Endothelial cell of umbilical vein (primary cell): Measurements from ENCODE around the gene CNTRL. TPM values are rescaled to one million over a fixed set of nuclear protein-coding genes. Genes with fewer than 3 reads are reported as not detected.

ENCODE experiments used
- BruUV-seq: library from RNA; stranded (reverse); fragments of 400-500 nt; replicated peaks from 2 replicates; lab custom pipeline; 2021; lab: Mats Ljungman, UMichigan
- CTCF ChIA-PET: fragments of 300-600, 350-600 bp; sonication (Branson Sonifier 250); formaldehyde crosslinking; loops from one replicate; lab custom pipeline; 2021; ENCODE audit warnings: antibody characterized with exemption, inconsistent platforms; lab: Charles Lee
- POLR2A ChIA-PET: fragments of 300-600, 350-600 bp; sonication (Branson Sonifier 250); formaldehyde crosslinking; loops from one replicate; lab custom pipeline; 2021; ENCODE audit warnings: antibody characterized with exemption, inconsistent platforms; lab: Charles Lee
- DNase-seq: peaks from one replicate; pipeline ENCODE4 v3.0.0-alpha.2; 2011; ENCODE audit warnings: low read depth, low spot score
- FAIRE-seq: peaks from 2 replicates; lab custom pipeline; 2011; peaks lifted over from hg19 to GRCh38; lab: Jason Lieb, UNC
- H2AFZ ChIP-seq: 2 replicates; pipeline ENCODE4 v1.6.0; 2012; ENCODE audit warnings: low read depth, low read length, control low read depth, inconsistent platforms
- H3K27ac ChIP-seq: 2 replicates; pipeline ENCODE4 v1.5.1; 2011; ENCODE audit warnings: low read depth, mild to moderate bottlenecking, control low read depth, low read length, moderate library complexity; ENCODE audit not compliant: insufficient read depth
- H3K27me3 ChIP-seq, 2 experiments: 2 replicates each; pipeline versions ENCODE4 v1.6.0 to v1.6.1; 2011; ENCODE audit warnings: low read length in 2 of 2, mixed read lengths in 1 of 2; ENCODE audit not compliant: control insufficient read depth in 2 of 2, insufficient read depth in 2 of 2
- H3K36me3 ChIP-seq, 2 experiments: 2 replicates in 1 of 2; 3 replicates in 1 of 2; pipeline ENCODE4 v1.5.1; 2011; ENCODE audit warnings: low read length in 2 of 2, mild to moderate bottlenecking in 1 of 2, moderate library complexity in 1 of 2; ENCODE audit not compliant: control insufficient read depth in 2 of 2, insufficient read depth in 2 of 2; ENCODE audit errors: extremely low read depth in 1 of 2
- H3K4me1 ChIP-seq: 3 replicates; pipeline ENCODE4 v1.5.1; 2011; ENCODE audit warnings: mild to moderate bottlenecking, low read length; ENCODE audit not compliant: control insufficient read depth, insufficient read depth; ENCODE audit errors: extremely low read depth
- H3K4me2 ChIP-seq: 2 replicates; pipeline ENCODE4 v1.6.1; 2011; ENCODE audit warnings: low read length, control low read depth, mixed read lengths; ENCODE audit not compliant: insufficient read depth
- H3K4me3 ChIP-seq, 3 experiments: fragments of 200-600 bp in 1 of 3; sonication (generic), shearing (Covaris generic) in 1 of 3; replicated peaks in 1 of 3; 2 replicates each; pipeline ENCODE4 v1.5.1; 2011 to 2016; ENCODE audit warnings: control low read depth in 3 of 3, low read length in 3 of 3, mild to moderate bottlenecking in 2 of 3, inconsistent platforms in 1 of 3, low read depth in 1 of 3, moderate library complexity in 1 of 3; ENCODE audit not compliant: insufficient read depth in 1 of 3
- H3K79me2 ChIP-seq: 2 replicates; pipeline ENCODE4 v1.6.0; 2012; ENCODE audit warnings: low read length, inconsistent platforms; ENCODE audit not compliant: control insufficient read depth, insufficient read depth
- H3K9ac ChIP-seq: replicated peaks from 2 replicates; pipeline ENCODE3; 2011; ENCODE audit warnings: low read length, control low read depth; ENCODE audit not compliant: insufficient read depth; ENCODE audit errors: extremely low read depth
- H3K9me1 ChIP-seq: replicated peaks from 3 replicates; pipeline ENCODE4 v1.6.0; 2011; ENCODE audit warnings: mild to moderate bottlenecking, low read length; ENCODE audit not compliant: control insufficient read depth, insufficient read depth; ENCODE audit errors: extremely low read depth
- H3K9me3 ChIP-seq: replicated peaks from 2 replicates; pipeline ENCODE4 v1.5.1; 2012; ENCODE audit warnings: low read length, inconsistent platforms; ENCODE audit not compliant: control insufficient read depth, insufficient read depth
- H4K20me1 ChIP-seq: replicated peaks from 2 replicates; pipeline ENCODE3; 2011; ENCODE audit warnings: mild to moderate bottlenecking, low read length; ENCODE audit not compliant: control insufficient read depth, insufficient read depth; ENCODE audit errors: extremely low read depth
- EZH2 ChIP-seq: IDR thresholded peaks from 2 replicates; pipeline ENCODE4 v1.6.1; 2012; ENCODE audit warnings: borderline replicate concordance, low read depth, mild to moderate bottlenecking, moderate library complexity, low read length, inconsistent platforms; ENCODE audit not compliant: severe bottlenecking
- FOS ChIP-seq: IDR thresholded peaks from 2 replicates; pipeline ENCODE4 v1.6.1; 2011; ENCODE audit warnings: mild to moderate bottlenecking, low read length, moderate library complexity, borderline replicate concordance; ENCODE audit not compliant: insufficient read depth
- POLR2A ChIP-seq: IDR thresholded peaks from 2 replicates; pipeline ENCODE4 v1.6.1; 2012; ENCODE audit warnings: low read depth, mild to moderate bottlenecking, control low read depth, low read length
- POLR2AphosphoS5 ChIP-seq: IDR thresholded peaks from 2 replicates; pipeline ENCODE4 v1.6.1; 2012; ENCODE audit warnings: low read depth, mild to moderate bottlenecking, control low read depth, low read length, moderate library complexity; ENCODE audit not compliant: insufficient read depth
- dilution Hi-C: fragments of 300-500 bp; cut with MboI; formaldehyde crosslinking; loops from one replicate; pipeline ENCODE4 v1.15.0; 2019; ENCODE audit warnings: low sequenced_read_pairs; ENCODE audit not compliant: extremely low pct_ligation_motif_present
- intact Hi-C: fragments of 100-400 bp; cut with micrococcal nuclease; formaldehyde crosslinking; loops from one replicate; pipeline ENCODE4 v1.10.0; 2022
- polyA plus RNA-seq, 4 experiments: library from polyadenylated mRNA; depleted of rRNA in 3 of 4; stranded (reverse) in 3 of 4; unstranded in 1 of 4; fragments of >200 nt; gene quantifications; 2 replicates each; pipeline versions ENCODE4 v1.2.1 to v1.2.3, GENCODE V29; 2011 to 2012; ENCODE audit warnings: missing spikeins in 1 of 4
- total RNA-seq: library from RNA; stranded (reverse); gene quantifications from 2 replicates; pipeline ENCODE4 v1.2.3, GENCODE V29; 2021
- TF ChIP-seq, protein P1 (sequence below), 2 donors: IDR thresholded peaks; 1 replicate in 1 of 2; 2 replicates in 1 of 2; pipeline ENCODE4 v1.5.1; 2011; ENCODE audit warnings: low read length in 2 of 2, mild to moderate bottlenecking in 2 of 2, moderate library complexity in 2 of 2, control low read depth in 1 of 2, inconsistent platforms in 1 of 2, low read depth in 1 of 2; ENCODE audit not compliant: insufficient read depth in 1 of 2; ENCODE audit errors: extremely low read depth in 1 of 2
- TF ChIP-seq, protein P2 (sequence below): IDR thresholded peaks from 2 replicates; pipeline ENCODE4 v1.6.1; 2011; ENCODE audit not compliant: insufficient read depth, insufficient read length

Gene CNTRL
- total and polyA plus RNA-seq, 2 donors (not counting 3 experiments of a cell fraction or from before 2014, with no cell fraction given): 6.1 to 21.8 TPM

DNA sequence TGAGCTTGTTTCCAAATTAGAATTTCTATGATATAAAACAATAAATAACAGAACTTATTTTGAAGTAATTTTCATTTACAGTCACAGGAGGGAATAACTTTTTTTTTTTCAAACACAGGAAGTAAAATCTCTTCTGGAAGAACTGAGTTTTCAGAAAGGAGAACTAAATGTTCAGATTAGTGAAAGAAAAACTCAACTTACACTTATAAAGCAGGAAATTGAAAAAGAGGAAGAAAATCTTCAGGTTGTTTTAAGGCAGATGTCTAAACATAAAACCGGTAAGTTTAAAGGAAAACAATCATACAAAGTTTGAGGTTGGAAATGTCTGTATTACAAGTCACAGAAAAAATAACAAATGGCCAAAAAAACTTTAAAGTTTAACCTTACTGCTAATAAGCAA, 85.3 kb downstream of the CNTRL start:
- no peaks in the 10 kb centered on the region for H3K79me2 ChIP-seq
- dilution Hi-C loops (no loop called here), intact Hi-C loops (loop anchor here (10.0 kb wide), 1 partner anchor 175 kb away; no protein-coding TSS in a partner anchor)
- peaks cover 7 to 17% of the 10 kb centered on the region in 2 experiments for H3K36me3 ChIP-seq
- H3K4me2 ChIP-seq: no peak overlapping the region
- H2AFZ ChIP-seq: no peak overlapping the region
- H3K27me3 ChIP-seq: no peaks in the 10 kb centered on the region
- ChIA-PET CTCF (interaction anchor here (4.2 kb wide), 1 partner anchor 8 kb away, joined by 17 read pairs; no protein-coding TSS in a partner anchor), POLR2A (no interaction called here)
- H3K4me3 ChIP-seq: no peak overlapping the region
- H3K9ac ChIP-seq: no peak overlapping the region
- H3K9me3 ChIP-seq: no peaks in the 10 kb centered on the region
- H4K20me1 ChIP-seq: no peaks in the 10 kb centered on the region
- TF ChIP-seq, protein P1, sequence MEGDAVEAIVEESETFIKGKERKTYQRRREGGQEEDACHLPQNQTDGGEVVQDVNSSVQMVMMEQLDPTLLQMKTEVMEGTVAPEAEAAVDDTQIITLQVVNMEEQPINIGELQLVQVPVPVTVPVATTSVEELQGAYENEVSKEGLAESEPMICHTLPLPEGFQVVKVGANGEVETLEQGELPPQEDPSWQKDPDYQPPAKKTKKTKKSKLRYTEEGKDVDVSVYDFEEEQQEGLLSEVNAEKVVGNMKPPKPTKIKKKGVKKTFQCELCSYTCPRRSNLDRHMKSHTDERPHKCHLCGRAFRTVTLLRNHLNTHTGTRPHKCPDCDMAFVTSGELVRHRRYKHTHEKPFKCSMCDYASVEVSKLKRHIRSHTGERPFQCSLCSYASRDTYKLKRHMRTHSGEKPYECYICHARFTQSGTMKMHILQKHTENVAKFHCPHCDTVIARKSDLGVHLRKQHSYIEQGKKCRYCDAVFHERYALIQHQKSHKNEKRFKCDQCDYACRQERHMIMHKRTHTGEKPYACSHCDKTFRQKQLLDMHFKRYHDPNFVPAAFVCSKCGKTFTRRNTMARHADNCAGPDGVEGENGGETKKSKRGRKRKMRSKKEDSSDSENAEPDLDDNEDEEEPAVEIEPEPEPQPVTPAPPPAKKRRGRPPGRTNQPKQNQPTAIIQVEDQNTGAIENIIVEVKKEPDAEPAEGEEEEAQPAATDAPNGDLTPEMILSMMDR (IDR thresholded peaks at IDR 0.05; ENCODE audit: extremely low read depth in 1 of 2, insufficient read depth in 1 of 2, low read depth in 1 of 2, low read length in 2 of 2): no peak
- no peak for TF ChIP-seq POLR2AphosphoS5
- TF ChIP-seq, protein P2, sequence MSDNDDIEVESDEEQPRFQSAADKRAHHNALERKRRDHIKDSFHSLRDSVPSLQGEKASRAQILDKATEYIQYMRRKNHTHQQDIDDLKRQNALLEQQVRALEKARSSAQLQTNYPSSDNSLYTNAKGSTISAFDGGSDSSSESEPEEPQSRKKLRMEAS: no peak
- DNase-seq (no peak), FAIRE-seq (no peak)
- no TSS peak for BruUV-seq
- H3K9me1 ChIP-seq: no peaks in the 10 kb centered on the region
- no peak overlapping the region for H3K27ac ChIP-seq
- peaks cover 3% of the 10 kb centered on the region for H3K4me1 ChIP-seq

DNA sequence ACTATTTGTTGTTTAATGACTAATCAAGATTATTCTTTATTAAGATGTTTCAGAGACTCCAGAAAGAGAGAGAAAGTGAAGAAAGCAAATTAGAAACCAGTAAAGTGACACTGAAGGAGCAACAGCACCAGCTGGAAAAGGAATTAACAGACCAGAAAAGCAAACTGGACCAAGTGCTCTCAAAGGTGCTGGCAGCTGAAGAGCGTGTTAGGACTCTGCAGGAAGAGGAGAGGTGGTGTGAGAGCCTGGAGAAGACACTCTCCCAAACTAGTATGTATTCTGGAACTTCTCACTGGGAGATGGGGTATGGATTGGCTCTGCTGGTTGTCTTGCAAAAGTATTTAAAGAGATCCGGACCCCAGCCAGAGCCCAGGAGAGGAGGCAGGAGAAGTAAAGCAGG, 93.3 kb downstream of the CNTRL start:
- Histone ChIP-seq H3K79me2 (no peaks in the 10 kb centered on the region), H3K36me3 (peaks cover 8 to 13% of the 10 kb centered on the region in 2 experiments), H3K9me1 (no peaks in the 10 kb centered on the region), H3K4me1 (no peaks in the 10 kb centered on the region), H2AFZ (no peak overlapping the region), H3K27ac (no peak overlapping the region), H3K9ac (no peak overlapping the region), H3K4me3 (no peak overlapping the region), H3K4me2 (no peak overlapping the region), H3K9me3 (no peaks in the 10 kb centered on the region), H4K20me1 (no peaks in the 10 kb centered on the region), H3K27me3 (no peaks in the 10 kb centered on the region)
- ChIA-PET POLR2A (no interaction called here), CTCF (interaction anchor here (1.8 to 3.0 kb wide), 2 partner anchors 10 to 182 kb away, joined by 4 to 17 read pairs; no protein-coding TSS in a partner anchor)
- dilution Hi-C loops: no loop called here
- no peak for DNase-seq
- no peak for FAIRE-seq
- intact Hi-C loops: loop anchor here (10.0 kb wide), 1 partner anchor 183 kb away; no protein-coding TSS in a partner anchor
- BruUV-seq: no TSS peak
- TF ChIP-seq POLR2A (no peak), EZH2 (no peak), POLR2AphosphoS5 (no peak), FOS (no peak)
- TF ChIP-seq, protein P2: no peak
- TF ChIP-seq, protein P1 (IDR thresholded peaks at IDR 0.05; ENCODE audit: extremely low read depth in 1 of 2, insufficient read depth in 1 of 2, low read depth in 1 of 2, low read length in 2 of 2): no peak
